Measurements from ENCODE around the gene NAIF1.

- TF ChIP-seq POLR2A (IDR thresholded peaks at IDR 0.05) = no peak
- TF ChIP-seq, protein P1, sequence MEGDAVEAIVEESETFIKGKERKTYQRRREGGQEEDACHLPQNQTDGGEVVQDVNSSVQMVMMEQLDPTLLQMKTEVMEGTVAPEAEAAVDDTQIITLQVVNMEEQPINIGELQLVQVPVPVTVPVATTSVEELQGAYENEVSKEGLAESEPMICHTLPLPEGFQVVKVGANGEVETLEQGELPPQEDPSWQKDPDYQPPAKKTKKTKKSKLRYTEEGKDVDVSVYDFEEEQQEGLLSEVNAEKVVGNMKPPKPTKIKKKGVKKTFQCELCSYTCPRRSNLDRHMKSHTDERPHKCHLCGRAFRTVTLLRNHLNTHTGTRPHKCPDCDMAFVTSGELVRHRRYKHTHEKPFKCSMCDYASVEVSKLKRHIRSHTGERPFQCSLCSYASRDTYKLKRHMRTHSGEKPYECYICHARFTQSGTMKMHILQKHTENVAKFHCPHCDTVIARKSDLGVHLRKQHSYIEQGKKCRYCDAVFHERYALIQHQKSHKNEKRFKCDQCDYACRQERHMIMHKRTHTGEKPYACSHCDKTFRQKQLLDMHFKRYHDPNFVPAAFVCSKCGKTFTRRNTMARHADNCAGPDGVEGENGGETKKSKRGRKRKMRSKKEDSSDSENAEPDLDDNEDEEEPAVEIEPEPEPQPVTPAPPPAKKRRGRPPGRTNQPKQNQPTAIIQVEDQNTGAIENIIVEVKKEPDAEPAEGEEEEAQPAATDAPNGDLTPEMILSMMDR (IDR thresholded peaks at IDR 0.05) = no peak
These were observed 21.3 kb downstream of the NAIF1 start for GRCh38 chr9:128045831-128046230.
